Glutamatergic neuron (in vitro differentiated cells): Measurements from ENCODE around the gene ATP2A2. TPM values are rescaled to one million over a fixed set of nuclear protein-coding genes. Genes with fewer than 3 reads are reported as not detected.

ENCODE experiments used
- DNase-seq: peaks from one replicate; pipeline ENCODE4 v3.0.0; 2022
- H3K27ac Mint-ChIP-seq: one replicate; pipeline ENCODE4 v1.8.0; 2020; ENCODE audit warnings: mild to moderate bottlenecking, mixed read lengths, inconsistent platforms; ENCODE audit not compliant: unreplicated experiment
- H3K27me3 Mint-ChIP-seq: one replicate; pipeline ENCODE4 v1.8.0; 2020; ENCODE audit warnings: mild to moderate bottlenecking, moderate library complexity, mixed read lengths, inconsistent platforms; ENCODE audit not compliant: unreplicated experiment
- H3K36me3 Mint-ChIP-seq: one replicate; pipeline ENCODE4 v1.8.0; 2020; ENCODE audit warnings: mild to moderate bottlenecking, mixed read lengths, inconsistent platforms; ENCODE audit not compliant: unreplicated experiment
- H3K4me1 Mint-ChIP-seq: one replicate; pipeline ENCODE4 v1.8.0; 2020; ENCODE audit warnings: mild to moderate bottlenecking, low read depth, mixed read lengths, inconsistent platforms; ENCODE audit not compliant: unreplicated experiment
- H3K4me3 Mint-ChIP-seq: one replicate; pipeline ENCODE4 v1.8.0; 2020; ENCODE audit warnings: mild to moderate bottlenecking, mixed read lengths, inconsistent platforms; ENCODE audit not compliant: unreplicated experiment
- H3K9me3 Mint-ChIP-seq: one replicate; pipeline ENCODE4 v1.8.0; 2020; ENCODE audit warnings: mild to moderate bottlenecking, moderate library complexity, mixed read lengths, inconsistent platforms; ENCODE audit not compliant: unreplicated experiment
- CTCF ChIP-seq: fragments of 200-600 bp; sonication (generic); IDR thresholded peaks from one replicate; pipeline ENCODE4 v1.5.0; 2021; ENCODE audit not compliant: partially characterized antibody, unreplicated experiment
- total RNA-seq: library from RNA; stranded (reverse); fragmentation: NEBNext Ultra II Directional; extraction: Animal tissue kit (Norgen Biotek cat#: 25700); gene quantifications from one replicate; pipeline ENCODE4 v1.2.1, GENCODE V29; 2021; ENCODE audit not compliant: unreplicated experiment

ATP2A2 gene
- total RNA-seq, 1 donor from 2014 or later = 269 TPM

GRCh38 chr12:110266980-110267620, 13.9 kb upstream of the ATP2A2 start:
- no peak for DNase-seq
- no peak overlapping the region for H3K4me3 Mint-ChIP-seq
- H3K36me3 Mint-ChIP-seq = no peaks in the 10 kb centered on the region

GRCh38 chr12:110269622-110270124, 11.4 kb upstream of the ATP2A2 start:
- no peaks in the 10 kb centered on the region for H3K27me3 Mint-ChIP-seq
- peak overlapping the region; percentile 16 for H3K4me3 Mint-ChIP-seq
- no peak for DNase-seq
- no peaks in the 10 kb centered on the region for H3K36me3 Mint-ChIP-seq
- peak overlapping the region; percentile 63 for H3K27ac Mint-ChIP-seq
- H3K4me1 Mint-ChIP-seq = peaks cover 28% of the 10 kb centered on the region
- no peak for TF ChIP-seq CTCF
- no peaks in the 10 kb centered on the region for H3K9me3 Mint-ChIP-seq

More at GRCh38 chr12:110266980-110267620, 13.9 kb upstream of the ATP2A2 start:
- Mint-ChIP-seq H3K27me3 (no peaks in the 10 kb centered on the region), H3K9me3 (no peaks in the 10 kb centered on the region), H3K4me1 (peaks cover 28% of the 10 kb centered on the region), H3K27ac (peak overlapping the region; percentile 77)
- TF ChIP-seq CTCF = no peak

DNA sequence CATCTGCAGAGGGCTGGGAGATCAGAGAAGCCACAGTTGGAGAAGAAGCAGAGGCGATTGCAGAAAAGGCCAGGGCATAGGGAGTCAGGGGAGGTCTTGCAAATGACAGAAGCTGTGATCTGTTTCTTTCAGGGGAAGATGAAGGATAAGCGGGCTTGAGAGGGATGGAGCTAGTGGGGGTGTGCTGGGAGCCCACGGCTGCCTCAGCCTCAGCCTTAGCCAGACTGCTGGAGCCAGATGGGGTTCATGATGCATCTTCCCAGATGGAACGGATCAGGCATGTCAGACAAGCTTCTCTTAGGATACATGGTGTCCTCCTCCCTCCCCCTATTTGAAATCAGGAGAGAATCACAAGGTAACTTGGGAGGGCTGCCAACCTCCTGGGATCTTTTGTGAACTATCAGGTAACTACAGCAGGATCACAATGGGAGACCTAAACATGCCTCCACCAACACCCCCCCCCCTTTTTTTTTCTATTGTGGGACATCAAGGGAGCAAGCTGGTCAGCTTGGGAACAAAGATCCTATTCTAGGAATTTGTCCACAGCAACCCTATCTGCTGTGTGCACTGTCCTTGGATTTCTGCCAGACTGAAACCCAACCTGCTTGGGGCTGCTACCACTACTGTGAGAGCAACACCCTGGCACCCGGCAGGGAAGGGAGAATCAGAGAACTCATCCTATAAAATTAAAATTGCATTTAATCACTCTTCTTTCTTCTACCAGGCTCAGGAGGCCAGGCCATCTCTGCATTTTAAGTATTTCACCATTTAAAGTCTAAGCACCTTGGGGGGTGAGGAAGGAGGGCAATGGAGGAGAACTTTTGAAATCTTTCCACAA, 10.7 kb upstream of the ATP2A2 start:
- Mint-ChIP-seq H3K36me3 (no peaks in the 10 kb centered on the region), H3K9me3 (no peaks in the 10 kb centered on the region), H3K27ac (peak overlapping the region; percentile 78), H3K4me3 (peak overlapping the region; percentile 28), H3K27me3 (no peaks in the 10 kb centered on the region), H3K4me1 (peaks cover 28% of the 10 kb centered on the region)
- no peak for DNase-seq
- TF ChIP-seq CTCF = no peak

GRCh38 chr12:110271015-110271414, 10.0 kb upstream of the ATP2A2 start:
- Mint-ChIP-seq H3K27ac (peak overlapping the region; percentile 78), H3K9me3 (no peaks in the 10 kb centered on the region)

More at GRCh38 chr12:110271015-110271414, 10.0 kb upstream of the ATP2A2 start:
- Mint-ChIP-seq H3K36me3 (no peaks in the 10 kb centered on the region), H3K4me1 (peaks cover 26% of the 10 kb centered on the region), H3K27me3 (no peaks in the 10 kb centered on the region), H3K4me3 (peak overlapping the region; percentile 28)
- TF ChIP-seq CTCF = no peak
- no peak for DNase-seq
